Keratinocyte (primary cell): Measurements from ENCODE around the gene CRTC1. TPM values are rescaled to one million over a fixed set of nuclear protein-coding genes. Genes with fewer than 3 reads are reported as not detected.

Source experiments
- DNase-seq: peaks from one replicate; pipeline ENCODE4 v3.0.0-alpha.2; 2011; ENCODE audit warnings: low read depth, missing footprints, low spot score
- FAIRE-seq: peaks from 2 replicates; lab custom pipeline; 2011; peaks lifted over from hg19 to GRCh38; lab: Jason Lieb, UNC
- H2AFZ ChIP-seq: 2 replicates; pipeline ENCODE4 v1.6.0; 2012; ENCODE audit warnings: low read length, control low read depth, inconsistent platforms; ENCODE audit not compliant: control insufficient read depth
- H3K27ac ChIP-seq: 2 replicates; pipeline ENCODE4 v1.5.1; 2011; ENCODE audit warnings: low read length; ENCODE audit not compliant: control insufficient read depth, insufficient read depth
- H3K27me3 ChIP-seq: 3 replicates; pipeline ENCODE4 v1.6.0; 2011; ENCODE audit warnings: low read length; ENCODE audit not compliant: control insufficient read depth, insufficient read depth; ENCODE audit errors: extremely low read depth
- H3K36me3 ChIP-seq, 2 experiments: 2 replicates in 1 of 2; 3 replicates in 1 of 2; pipeline ENCODE4 v1.5.1; 2011; ENCODE audit warnings: low read length in 2 of 2, mild to moderate bottlenecking in 1 of 2; ENCODE audit not compliant: control insufficient read depth in 2 of 2, insufficient read depth in 2 of 2; ENCODE audit errors: extremely low read depth in 1 of 2
- H3K4me1 ChIP-seq: 3 replicates; pipeline ENCODE4 v1.5.1; 2011; ENCODE audit warnings: low read length; ENCODE audit not compliant: control insufficient read depth, insufficient read depth; ENCODE audit errors: extremely low read depth
- H3K4me2 ChIP-seq: 3 replicates; pipeline ENCODE4 v1.6.0; 2011; ENCODE audit warnings: low read depth, low read length; ENCODE audit not compliant: control insufficient read depth, insufficient read depth; ENCODE audit errors: extremely low read depth
- H3K4me3 ChIP-seq, 3 experiments: fragments of 200-600 bp in 1 of 3; sonication (generic) in 1 of 3; 2 replicates in 2 of 3; 3 replicates in 1 of 3; pipeline ENCODE4 v1.5.1; 2011 to 2016; ENCODE audit warnings: low read length in 3 of 3, mild to moderate bottlenecking in 3 of 3, control low read depth in 2 of 3, inconsistent platforms in 1 of 3, low read depth in 1 of 3, mixed read lengths in 1 of 3, mixed run types in 1 of 3, moderate library complexity in 1 of 3; ENCODE audit not compliant: control insufficient read depth in 2 of 3, insufficient read depth in 2 of 3; ENCODE audit errors: extremely low read depth in 1 of 3
- H3K79me2 ChIP-seq: 2 replicates; pipeline ENCODE4 v1.6.0; 2012; ENCODE audit warnings: low read length; ENCODE audit not compliant: control insufficient read depth, insufficient read depth
- H3K9ac ChIP-seq: 3 replicates; pipeline ENCODE4 v1.6.0; 2011; ENCODE audit warnings: low read length; ENCODE audit not compliant: control insufficient read depth, insufficient read depth; ENCODE audit errors: extremely low read depth
- H3K9me1 ChIP-seq: 3 replicates; pipeline ENCODE4 v1.6.0; 2011; ENCODE audit warnings: low read length; ENCODE audit not compliant: control insufficient read depth, insufficient read depth; ENCODE audit errors: extremely low read depth
- H3K9me3 ChIP-seq: 2 replicates; pipeline ENCODE4 v1.5.1; 2012; ENCODE audit warnings: low read depth, low read length; ENCODE audit not compliant: control insufficient read depth
- H4K20me1 ChIP-seq: 3 replicates; pipeline ENCODE4 v1.6.0; 2011; ENCODE audit warnings: low read length; ENCODE audit not compliant: control insufficient read depth, insufficient read depth; ENCODE audit errors: extremely low read depth
- EZH2 ChIP-seq: IDR thresholded peaks from one replicate; pipeline ENCODE4 v1.6.1; 2012; ENCODE audit warnings: inconsistent platforms, mild to moderate bottlenecking, low read length, moderate library complexity
- dilution Hi-C: fragments of 300-500 bp; cut with MboI; formaldehyde crosslinking; loops from one replicate; pipeline ENCODE4 v1.7.0; 2020; ENCODE audit warnings: low sequenced_read_pairs; ENCODE audit not compliant: extremely low pct_ligation_motif_present
- polyA plus RNA-seq, 5 experiments: library from polyadenylated mRNA; depleted of rRNA in 3 of 5; stranded (reverse) in 3 of 5; stranded (forward) in 1 of 5; unstranded in 1 of 5; fragments of >200 nt; gene quantifications; 1 replicate in 1 of 5; 2 replicates in 3 of 5; 3 replicates in 1 of 5; pipeline versions ENCODE4 v1.2.1 to v1.2.3, GENCODE V29; 2011 to 2012; ENCODE audit warnings: missing spikeins in 2 of 5, low read depth in 1 of 5, low replicate concordance in 1 of 5
- TF ChIP-seq, protein P1 (sequence below), 3 experiments: IDR thresholded peaks in 1 of 3; conservative IDR thresholded peaks in 1 of 3; optimal IDR thresholded peaks in 1 of 3; 2 replicates in 2 of 3; 3 replicates in 1 of 3; pipeline versions ENCODE3 to v1.5.1; 2011; ENCODE audit warnings: low read length in 3 of 3, mild to moderate bottlenecking in 3 of 3, moderate library complexity in 2 of 3, control low read depth in 1 of 3, inconsistent platforms in 1 of 3; ENCODE audit not compliant: insufficient read depth in 2 of 3; ENCODE audit errors: extremely low read depth in 1 of 3

CRTC1 gene
- polyA plus RNA-seq, 1 donor (not counting 4 experiments of a cell fraction or from before 2014, with no cell fraction given): 0.54 TPM

DNA sequence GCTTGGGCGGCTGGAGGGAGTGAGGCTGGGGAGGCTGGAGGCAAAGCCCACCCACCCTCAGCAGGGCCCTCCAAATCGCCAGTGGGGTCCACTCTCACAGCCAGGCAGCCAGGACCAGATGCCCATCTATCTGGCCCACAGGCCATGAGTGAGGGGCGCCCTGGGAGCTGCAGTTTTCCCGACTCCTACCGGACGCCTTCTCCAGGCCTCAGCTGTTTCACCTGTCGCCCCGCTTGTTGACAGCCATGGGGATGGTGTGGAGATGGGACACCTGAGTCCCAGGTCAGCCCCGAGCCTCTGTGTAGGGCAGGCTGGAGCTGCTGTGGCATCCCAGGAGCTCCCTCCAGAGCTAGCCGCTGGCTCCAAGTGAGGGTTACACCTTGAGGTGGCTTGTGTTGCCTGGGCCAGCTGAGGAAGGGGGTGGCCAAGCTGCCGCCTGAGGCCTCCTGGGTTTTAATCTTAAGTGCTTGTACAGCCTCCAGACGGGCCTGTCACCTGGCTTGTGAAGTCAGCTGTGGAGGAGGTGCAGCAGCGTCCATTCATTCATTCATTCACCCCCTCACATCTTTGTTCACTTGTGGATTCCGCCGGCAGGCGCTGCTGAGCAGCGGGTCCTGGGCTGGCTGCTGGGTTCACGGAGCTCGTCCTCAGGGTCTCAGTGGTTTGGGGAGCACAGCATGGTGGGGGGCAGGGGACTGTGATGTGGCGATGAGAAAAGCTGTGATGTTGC, 55.6 kb downstream of the CRTC1 start:
- no peak for TF ChIP-seq EZH2
- TF ChIP-seq, protein P1, sequence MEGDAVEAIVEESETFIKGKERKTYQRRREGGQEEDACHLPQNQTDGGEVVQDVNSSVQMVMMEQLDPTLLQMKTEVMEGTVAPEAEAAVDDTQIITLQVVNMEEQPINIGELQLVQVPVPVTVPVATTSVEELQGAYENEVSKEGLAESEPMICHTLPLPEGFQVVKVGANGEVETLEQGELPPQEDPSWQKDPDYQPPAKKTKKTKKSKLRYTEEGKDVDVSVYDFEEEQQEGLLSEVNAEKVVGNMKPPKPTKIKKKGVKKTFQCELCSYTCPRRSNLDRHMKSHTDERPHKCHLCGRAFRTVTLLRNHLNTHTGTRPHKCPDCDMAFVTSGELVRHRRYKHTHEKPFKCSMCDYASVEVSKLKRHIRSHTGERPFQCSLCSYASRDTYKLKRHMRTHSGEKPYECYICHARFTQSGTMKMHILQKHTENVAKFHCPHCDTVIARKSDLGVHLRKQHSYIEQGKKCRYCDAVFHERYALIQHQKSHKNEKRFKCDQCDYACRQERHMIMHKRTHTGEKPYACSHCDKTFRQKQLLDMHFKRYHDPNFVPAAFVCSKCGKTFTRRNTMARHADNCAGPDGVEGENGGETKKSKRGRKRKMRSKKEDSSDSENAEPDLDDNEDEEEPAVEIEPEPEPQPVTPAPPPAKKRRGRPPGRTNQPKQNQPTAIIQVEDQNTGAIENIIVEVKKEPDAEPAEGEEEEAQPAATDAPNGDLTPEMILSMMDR (optimal IDR thresholded peaks at IDR 0.05 in 1 of 3, IDR thresholded peaks at IDR 0.05 in 1 of 3, conservative IDR thresholded peaks at IDR 0.05 in 1 of 3; ENCODE audit: extremely low read depth in 1 of 3, insufficient read depth in 2 of 3, low read length in 3 of 3): no peak
- Histone ChIP-seq H3K79me2 (no peaks in the 10 kb centered on the region), H3K9me3 (no peaks in the 10 kb centered on the region), H3K4me2 (no peak overlapping the region), H3K9ac (no peak overlapping the region), H3K4me3 (no peak overlapping the region), H3K36me3 (no peaks in the 10 kb centered on the region), H2AFZ (no peak overlapping the region), H3K27ac (no peak overlapping the region), H4K20me1 (no peaks in the 10 kb centered on the region), H3K4me1 (no peaks in the 10 kb centered on the region), H3K27me3 (no peaks in the 10 kb centered on the region), H3K9me1 (no peaks in the 10 kb centered on the region)
- dilution Hi-C loops: no loop called here
- DNase-seq (no peak), FAIRE-seq (no peak)

DNA sequence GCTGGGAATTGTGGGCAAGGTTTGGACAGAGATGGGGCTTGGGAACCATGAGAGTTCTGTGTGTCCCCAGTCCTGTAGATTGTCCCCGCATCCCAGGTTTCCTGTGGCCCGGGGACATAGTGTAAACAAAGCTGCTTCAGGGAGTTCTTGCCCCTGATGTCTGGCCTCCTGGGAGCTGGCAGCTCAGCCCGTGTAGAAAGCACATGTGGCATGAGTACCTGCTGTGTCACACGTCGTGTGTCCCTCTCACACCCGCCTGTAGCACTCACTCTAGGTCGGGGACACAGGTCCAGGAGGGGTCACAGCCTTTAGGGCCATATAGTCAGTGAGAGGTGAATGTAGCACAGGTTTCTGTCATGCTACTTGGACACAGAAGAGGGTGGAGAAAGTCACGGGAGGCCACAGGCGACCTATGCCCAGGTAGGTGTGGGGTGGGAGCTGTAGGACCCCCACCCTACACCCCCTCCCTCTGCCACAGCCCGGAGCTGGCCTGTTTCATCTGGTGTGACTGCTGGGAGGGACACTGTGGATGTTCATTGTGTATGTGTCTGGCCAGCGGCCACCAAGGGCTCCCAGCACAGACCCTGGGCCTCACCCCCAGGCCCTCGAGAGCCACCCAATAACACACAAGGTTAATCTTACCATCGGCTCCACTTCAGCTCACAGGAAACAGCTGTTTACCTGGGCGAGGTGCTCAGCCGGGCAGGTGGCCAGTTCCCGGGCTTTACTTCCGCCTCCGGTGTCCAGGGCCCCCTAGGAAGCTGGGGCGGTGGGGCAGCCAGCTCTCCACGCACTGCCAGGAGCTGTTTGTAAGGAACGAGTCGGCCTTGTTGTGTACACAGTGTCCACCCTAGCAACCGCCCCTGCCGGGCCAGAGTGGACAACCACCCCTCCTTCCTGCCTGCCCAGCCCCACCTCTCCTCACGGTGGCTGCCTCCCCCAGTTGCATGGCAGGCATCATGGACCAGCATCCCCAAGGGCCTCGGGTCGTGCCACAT, 57.9 kb downstream of the CRTC1 start:
- DNase-seq: no peak
- Histone ChIP-seq H3K9me3 (no peaks in the 10 kb centered on the region), H3K27ac (no peak overlapping the region), H3K4me2 (no peak overlapping the region), H3K79me2 (no peaks in the 10 kb centered on the region), H3K4me1 (no peaks in the 10 kb centered on the region), H3K27me3 (no peaks in the 10 kb centered on the region), H2AFZ (no peak overlapping the region), H3K9ac (no peak overlapping the region), H3K9me1 (no peaks in the 10 kb centered on the region), H4K20me1 (no peaks in the 10 kb centered on the region), H3K4me3 (no peak overlapping the region), H3K36me3 (no peaks in the 10 kb centered on the region)
- dilution Hi-C loops: no loop called here
- FAIRE-seq: no peak
- TF ChIP-seq, protein P1 (optimal IDR thresholded peaks at IDR 0.05 in 1 of 3, IDR thresholded peaks at IDR 0.05 in 1 of 3, conservative IDR thresholded peaks at IDR 0.05 in 1 of 3; ENCODE audit: extremely low read depth in 1 of 3, insufficient read depth in 2 of 3, low read length in 3 of 3): no peak
- no peak for TF ChIP-seq EZH2
